ENCODE data around the gene LYZL2.

- no peak for TF ChIP-seq POLR2A (IDR thresholded peaks at IDR 0.05)
- TF ChIP-seq, protein P1, sequence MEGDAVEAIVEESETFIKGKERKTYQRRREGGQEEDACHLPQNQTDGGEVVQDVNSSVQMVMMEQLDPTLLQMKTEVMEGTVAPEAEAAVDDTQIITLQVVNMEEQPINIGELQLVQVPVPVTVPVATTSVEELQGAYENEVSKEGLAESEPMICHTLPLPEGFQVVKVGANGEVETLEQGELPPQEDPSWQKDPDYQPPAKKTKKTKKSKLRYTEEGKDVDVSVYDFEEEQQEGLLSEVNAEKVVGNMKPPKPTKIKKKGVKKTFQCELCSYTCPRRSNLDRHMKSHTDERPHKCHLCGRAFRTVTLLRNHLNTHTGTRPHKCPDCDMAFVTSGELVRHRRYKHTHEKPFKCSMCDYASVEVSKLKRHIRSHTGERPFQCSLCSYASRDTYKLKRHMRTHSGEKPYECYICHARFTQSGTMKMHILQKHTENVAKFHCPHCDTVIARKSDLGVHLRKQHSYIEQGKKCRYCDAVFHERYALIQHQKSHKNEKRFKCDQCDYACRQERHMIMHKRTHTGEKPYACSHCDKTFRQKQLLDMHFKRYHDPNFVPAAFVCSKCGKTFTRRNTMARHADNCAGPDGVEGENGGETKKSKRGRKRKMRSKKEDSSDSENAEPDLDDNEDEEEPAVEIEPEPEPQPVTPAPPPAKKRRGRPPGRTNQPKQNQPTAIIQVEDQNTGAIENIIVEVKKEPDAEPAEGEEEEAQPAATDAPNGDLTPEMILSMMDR (IDR thresholded peaks at IDR 0.05) = no peak
- TF ChIP-seq POLR2AphosphoS5 (IDR thresholded peaks at IDR 0.05) = no peak
- TF ChIP-seq EP300 (IDR thresholded peaks at IDR 0.05) = no peak
Measured at GRCh38 chr10:30619966-30620365, 9.6 kb downstream of the LYZL2 start.

All from sigmoid colon (tissue), 4 donors.